D721Med (cell line): ENCODE data around the gene NPLOC4.
A peak's percentile ranks its signal among the peaks of the same experiment; 100 is the strongest.

Experiments
- DNase-seq: peaks from one replicate; pipeline ENCODE4 v3.0.0; 2011; ENCODE audit warnings: low spot score; ENCODE audit not compliant: insufficient read length
- FAIRE-seq: peaks from 2 replicates; lab custom pipeline; 2011; peaks lifted over from hg19 to GRCh38; lab: Jason Lieb, UNC
- CTCF ChIP-seq: IDR thresholded peaks from 2 replicates; pipeline ENCODE4 v1.5.1; 2012; ENCODE audit warnings: mild to moderate bottlenecking, control low read depth; ENCODE audit not compliant: insufficient read depth; ENCODE audit errors: missing control alignments

The NPLOC4 gene

GRCh38 chr17:81603846-81604610 is 32.9 kb downstream of the NPLOC4 start:
- FAIRE-seq (no peak), DNase-seq (no peak)
- no peak for TF ChIP-seq CTCF

GRCh38 chr17:81601525-81602120 is 35.3 kb downstream of the NPLOC4 start:
- DNase-seq, result peak; percentile 50
- peak; percentile 88 for TF ChIP-seq CTCF
- FAIRE-seq, result no peak

- TF ChIP-seq CTCF, result no peak
- no peak for DNase-seq
- no peak for FAIRE-seq
Observed at GRCh38 chr17:81599719-81600486, 37.0 kb downstream of the NPLOC4 start.

- DNase-seq, result no peak
- no peak for TF ChIP-seq CTCF
- FAIRE-seq, result no peak
Observed at GRCh38 chr17:81593105-81593871, 43.6 kb downstream of the NPLOC4 start.

GRCh38 chr17:81591971-81592370 is 44.9 kb downstream of the NPLOC4 start:
- no peak for TF ChIP-seq CTCF
- FAIRE-seq, result no peak
- no peak for DNase-seq

- FAIRE-seq, result no peak
- no peak for DNase-seq
- TF ChIP-seq CTCF, result no peak
Observed at GRCh38 chr17:81590121-81590520, 46.8 kb downstream of the NPLOC4 start.
